Ovary (tissue), 3 donors: ENCODE data around the gene ARHGEF28.

Source experiments
- CTCF ChIP-seq, 3 donors: fragments of 450-650 bp in 2 of 3; fragments of 200-600 bp in 1 of 3; IDR thresholded peaks; one replicate each; pipeline versions ENCODE4 v1.5.1 to v1.8.0; 2016 to 2022; ENCODE audit warnings: antibody characterized with exemption in 3 of 3, mild to moderate bottlenecking in 1 of 3
- EP300 ChIP-seq: sonication (generic); formaldehyde crosslinking; IDR thresholded peaks from one replicate; pipeline ENCODE4 v1.6.1; 2017; ENCODE audit warnings: antibody characterized with exemption
- POLR2A ChIP-seq: fragments of 450-650 bp; IDR thresholded peaks from one replicate; pipeline ENCODE4 v1.6.1; 2017; ENCODE audit warnings: antibody characterized with exemption, mild to moderate bottlenecking, moderate library complexity
- donor health status: DM: no; HTN: no; CAD: no.

GRCh38 chr5:73808911-73809310 is 182.9 kb downstream of the ARHGEF28 start:
- TF ChIP-seq POLR2A (no peak), CTCF (IDR thresholded peaks at IDR 0.05) (no peak), EP300 (no peak)
